GM19468 (cell line): ENCODE results near the gene NSD2.

ENCODE experiments used
- ATAC-seq: cut with Tn5 transposase; IDR thresholded peaks from one replicate; pipeline ENCODE4 v1.9.1; 2021; ENCODE audit warnings: mild to moderate bottlenecking, moderate library complexity, moderate number of reproducible peaks; ENCODE audit not compliant: unreplicated experiment; ENCODE audit errors: extremely low read depth

NSD2 gene

GRCh38 chr4:1937550-1937949, 66.4 kb downstream of the NSD2 start:
- no peak for ATAC-seq

GRCh38 chr4:1938027-1938426, 66.8 kb downstream of the NSD2 start:
- no peak for ATAC-seq

- no peak for ATAC-seq
Observed at GRCh38 chr4:1939664-1940509, 68.7 kb downstream of the NSD2 start.

- no peak for ATAC-seq
Observed at GRCh38 chr4:1940566-1940965, 69.4 kb downstream of the NSD2 start.

GRCh38 chr4:1943928-1944327, 72.7 kb downstream of the NSD2 start:
- ATAC-seq, result no peak

- ATAC-seq, result no peak
Observed at GRCh38 chr4:1945124-1945895, 74.1 kb downstream of the NSD2 start.

- no peak for ATAC-seq
Observed at GRCh38 chr4:1945912-1946311, 74.7 kb downstream of the NSD2 start.

GRCh38 chr4:1948232-1948631, 77.0 kb downstream of the NSD2 start:
- no peak for ATAC-seq

GRCh38 chr4:1948892-1949436, 77.8 kb downstream of the NSD2 start:
- ATAC-seq, result no peak

GRCh38 chr4:1950369-1950768, 79.2 kb downstream of the NSD2 start:
- ATAC-seq, result no peak

- ATAC-seq, result no peak
Observed at GRCh38 chr4:1952058-1952700, 81.0 kb downstream of the NSD2 start.

- ATAC-seq, result no peak
Observed at GRCh38 chr4:1952719-1953118, 81.5 kb downstream of the NSD2 start.

- no peak for ATAC-seq
Observed at GRCh38 chr4:1953335-1953734, 82.1 kb downstream of the NSD2 start.

GRCh38 chr4:1956631-1957030, 85.4 kb downstream of the NSD2 start:
- ATAC-seq, result no peak

GRCh38 chr4:1958276-1959103, 87.3 kb downstream of the NSD2 start:
- ATAC-seq, result no peak

GRCh38 chr4:1959104-1959384, 87.9 kb downstream of the NSD2 start:
- ATAC-seq, result no peak

- ATAC-seq, result no peak
Observed at GRCh38 chr4:1960170-1960825, 89.1 kb downstream of the NSD2 start.

- no peak for ATAC-seq
Observed at GRCh38 chr4:1961038-1961437, 89.8 kb downstream of the NSD2 start.

- no peak for ATAC-seq
Observed at GRCh38 chr4:1961563-1961962, 90.4 kb downstream of the NSD2 start.

GRCh38 chr4:1962980-1963379, 91.8 kb downstream of the NSD2 start:
- ATAC-seq, result no peak
